Measurements from ENCODE around the gene PDE6B. TPM values are rescaled to one million over a fixed set of nuclear protein-coding genes. Genes with fewer than 3 reads are reported as not detected.
"Not testable (repeated sequence)": the region's sequence is repeated elsewhere in the genome, so short reads cannot be mapped to it uniquely, and the experiment has no call there.

The PDE6B gene
- total and polyA plus RNA-seq, 2 experiments from 2014 or later: 3.4 to 5.0 TPM

- TF ChIP-seq POLR2AphosphoS5 (IDR thresholded peaks at IDR 0.05; ENCODE audit: low read depth) (no peak), NANOG (IDR thresholded peaks at IDR 0.05; ENCODE audit: borderline replicate concordance) (no peak)
- H3K4me3 ChIP-seq: peak overlapping the region; percentile 91; the same call in 1 of the 2 replicates
- H4K20me1 ChIP-seq (replicated peaks; ENCODE audit: insufficient read depth): peaks cover 9% of the 10 kb centered on the region; the same call in 1 of the 2 replicates
- peak overlapping the region; percentile 60; the same call in 2 of the 3 replicates for H3K4me3 Mint-ChIP-seq
- peaks cover 6% of the 10 kb centered on the region; the same call in 1 of the 2 replicates for H3K27me3 ChIP-seq (ENCODE audit: insufficient read depth)
- H3K36me3 ChIP-seq (ENCODE audit: insufficient read depth): no peaks in the 10 kb centered on the region
- H3K27ac Mint-ChIP-seq: no peak overlapping the region
- DNase-seq (ENCODE audit: low spot score) (no peak), ATAC-seq (no peak)
- H3K36me3 Mint-ChIP-seq (ENCODE audit: low read depth): peaks cover 14% of the 10 kb centered on the region
- H3K27me3 Mint-ChIP-seq (ENCODE audit: insufficient read depth, low read depth, poor library complexity): peaks cover 16% of the 10 kb centered on the region
- no peaks in the 10 kb centered on the region for H3K9me2 ChIP-seq (ENCODE audit: insufficient read depth)
- peaks cover 6% of the 10 kb centered on the region; the same call in 2 of the 3 replicates for H3K4me1 Mint-ChIP-seq
- H3K9me3 Mint-ChIP-seq: no peaks in the 10 kb centered on the region
- no peak overlapping the region for H2AFZ ChIP-seq
- no peaks in the 10 kb centered on the region for H3K4me1 ChIP-seq (ENCODE audit: insufficient read depth)
- H3K4me2 ChIP-seq: peak overlapping the region; percentile 81; the same call in 1 of the 2 replicates
- H3F3A ChIP-seq (replicated peaks; ENCODE audit: low read depth): no peaks in the 10 kb centered on the region
- H3K79me2 ChIP-seq (replicated peaks; ENCODE audit: insufficient read depth): peaks cover 20% of the 10 kb centered on the region
- no peak overlapping the region for H3K27ac ChIP-seq (ENCODE audit: low read depth)
These were observed 79.6 kb downstream of the PDE6B start for GRCh38 chr4:704971-705277.

GRCh38 chr4:705278-706082 is 80.1 kb downstream of the PDE6B start, which contains the start of gene PCGF3:
Gene PCGF3, plus strand, starts transcription at chr4:705832. Its CDS starts 27,849 bp downstream, at chr4:733681.
- peaks cover 10% of the 10 kb centered on the region for H3K27me3 Mint-ChIP-seq (ENCODE audit: insufficient read depth, low read depth, poor library complexity)

GRCh38 chr4:706083-706633 is 80.8 kb downstream of the PDE6B start:
- Histone ChIP-seq H3K79me2 (replicated peaks; ENCODE audit: insufficient read depth) (peaks cover 33% of the 10 kb centered on the region), H3K27ac (ENCODE audit: low read depth) (0 out of 2 replicates have a peak overlapping the region, but pooled peaks have one; percentile 63), H4K20me1 (replicated peaks; ENCODE audit: insufficient read depth) (peaks cover 20% of the 10 kb centered on the region; the same call in 1 of the 2 replicates), H3K4me2 (peak overlapping the region; percentile 86), H2AFZ (peak overlapping the region; percentile 59; the same call in 1 of the 2 replicates), H3K4me3 (peak overlapping the region; percentile 91)
- Mint-ChIP-seq H3K36me3 (ENCODE audit: low read depth) (peaks cover 26% of the 10 kb centered on the region), H3K4me3 (peak overlapping the region; percentile 60; the same call in 2 of the 3 replicates)
- not testable (repeated sequence) for H3F3A ChIP-seq (replicated peaks; ENCODE audit: low read depth); DNase-seq (ENCODE audit: low spot score); ATAC-seq; H3K4me1 Mint-ChIP-seq; H3K36me3 ChIP-seq (ENCODE audit: insufficient read depth); H3K4me1 ChIP-seq (ENCODE audit: insufficient read depth); H3K27me3 Mint-ChIP-seq (ENCODE audit: insufficient read depth, low read depth, poor library complexity); H3K27ac Mint-ChIP-seq; H3K27me3 ChIP-seq (ENCODE audit: insufficient read depth); H3K9me3 Mint-ChIP-seq; H3K9me2 ChIP-seq (ENCODE audit: insufficient read depth)

More at GRCh38 chr4:705278-706082, 80.1 kb downstream of the PDE6B start, which contains the start of gene PCGF3:
- Mint-ChIP-seq H3K27ac (no peak within 1 kb of the TSS), H3K4me3 (peak within 1 kb of the TSS; percentile 60), H3K4me1 (peaks cover 6% of the 10 kb centered on the region; the same call in 2 of the 3 replicates), H3K36me3 (ENCODE audit: low read depth) (peaks cover 19% of the 10 kb centered on the region), H3K9me3 (no peaks in the 10 kb centered on the region)
- DNase-seq (ENCODE audit: low spot score) (peak; percentile 98), ATAC-seq (peak; percentile 94)
- Histone ChIP-seq H3F3A (replicated peaks; ENCODE audit: low read depth) (no peaks in the 10 kb centered on the region), H2AFZ (peak within 1 kb of the TSS; percentile 59; the same call in 1 of the 2 replicates), H3K79me2 (replicated peaks; ENCODE audit: insufficient read depth) (peaks cover 26% of the 10 kb centered on the region), H3K4me2 (peak within 1 kb of the TSS; percentile 86), H3K36me3 (ENCODE audit: insufficient read depth) (no peaks in the 10 kb centered on the region), H4K20me1 (replicated peaks; ENCODE audit: insufficient read depth) (peaks cover 14% of the 10 kb centered on the region; the same call in 1 of the 2 replicates), H3K9me2 (ENCODE audit: insufficient read depth) (no peaks in the 10 kb centered on the region), H3K4me3 (peak within 1 kb of the TSS; percentile 91), H3K4me1 (ENCODE audit: insufficient read depth) (no peaks in the 10 kb centered on the region), H3K27ac (ENCODE audit: low read depth) (0 out of 2 replicates have a peak within 1 kb of the TSS, but pooled peaks have one; percentile 63), H3K27me3 (ENCODE audit: insufficient read depth) (peaks cover 6% of the 10 kb centered on the region; the same call in 1 of the 2 replicates)
- TF ChIP-seq CREB1 (CRISPR knock-in tag; IDR thresholded peaks at IDR 0.05; ENCODE audit: low read depth) (no peak), POLR2AphosphoS5 (IDR thresholded peaks at IDR 0.05; ENCODE audit: low read depth) (peak; percentile 52)

All from GM23338 (cell line).